HepG2 (cell line): ENCODE measurements around the gene CDKN1C. TPM values are rescaled to one million over a fixed set of nuclear protein-coding genes. Genes with fewer than 3 reads are reported as not detected.

ENCODE experiments used
- ARID3A ChIP-seq: IDR thresholded peaks from 2 replicates; pipeline ENCODE4 v1.6.1; 2012; ENCODE audit warnings: low read depth, low read length, improper control_type of control experiment
- BORCS8-MEF2B ChIP-seq: sonication (generic); formaldehyde crosslinking; IDR thresholded peaks from 2 replicates; pipeline ENCODE4 v1.8.0; 2022; ENCODE audit warnings: mild to moderate bottlenecking, missing genetic modification reagents
- CERS6 ChIP-seq: sonication (generic); formaldehyde crosslinking; IDR thresholded peaks from 2 replicates; pipeline ENCODE4 v1.5.0; 2020; ENCODE audit warnings: missing genetic modification reagents
- FOSL2 ChIP-seq: sonication (generic); formaldehyde crosslinking; IDR thresholded peaks from 2 replicates; pipeline ENCODE4 v1.4.0; 2020; ENCODE audit warnings: missing genetic modification reagents
- HNF4G ChIP-seq, 2 experiments: sonication (generic) in 1 of 2; formaldehyde crosslinking in 1 of 2; IDR thresholded peaks; 2 replicates each; pipeline versions ENCODE4 v1.4.0 to v1.6.1; 2011 to 2020; ENCODE audit warnings: borderline replicate concordance in 2 of 2, low read depth in 2 of 2, mild to moderate bottlenecking in 2 of 2, low read length in 1 of 2, missing genetic modification reagents in 1 of 2, moderate library complexity in 1 of 2
- HNRNPL ChIP-seq: fragments of 200-400 bp; formaldehyde crosslinking; IDR thresholded peaks from 2 replicates; pipeline ENCODE4 v1.6.1; 2017; ENCODE audit warnings: mild to moderate bottlenecking, low read depth, low read length
- PBX2 ChIP-seq: IDR thresholded peaks from 2 replicates; pipeline ENCODE4 v1.6.1; 2016; ENCODE audit warnings: control low read depth
- PCBP1 ChIP-seq: fragments of 200-400 bp; formaldehyde crosslinking; IDR thresholded peaks from 2 replicates; pipeline ENCODE4 v1.6.1; 2017; ENCODE audit warnings: mild to moderate bottlenecking, low read depth, low read length, borderline replicate concordance
- RARG ChIP-seq: sonication (generic); formaldehyde crosslinking; IDR thresholded peaks from 2 replicates; pipeline ENCODE4 v1.4.0; 2020; ENCODE audit warnings: low read depth, mild to moderate bottlenecking, missing genetic modification reagents
- SP1 ChIP-seq, 2 experiments: fragments of 450-650 bp in 1 of 2; sonication (generic) in 1 of 2; formaldehyde crosslinking in 1 of 2; IDR thresholded peaks; 2 replicates each; pipeline versions ENCODE4 v1.4.0 to v1.6.1; 2016 to 2020; ENCODE audit warnings: missing genetic modification reagents in 1 of 2
- ZBTB4 ChIP-seq: sonication (generic); formaldehyde crosslinking; IDR thresholded peaks from 2 replicates; pipeline ENCODE4 v1.4.0; 2020; ENCODE audit warnings: missing genetic modification reagents, mild to moderate bottlenecking, borderline replicate concordance
- ZMYM4 ChIP-seq: sonication (generic); formaldehyde crosslinking; IDR thresholded peaks from 2 replicates; pipeline ENCODE4 v1.8.1; 2023; ENCODE audit warnings: mild to moderate bottlenecking, missing genetic modification reagents
- ZNF281 ChIP-seq: sonication (generic); formaldehyde crosslinking; IDR thresholded peaks from 2 replicates; pipeline ENCODE4 v1.4.0; 2020; ENCODE audit warnings: missing genetic modification reagents, borderline replicate concordance
- ZNF282 ChIP-seq: fragments of 450-650 bp; IDR thresholded peaks from 2 replicates; pipeline ENCODE4 v1.6.1; 2018; ENCODE audit not compliant: partially characterized antibody
- ZNF547 ChIP-seq: sonication (generic); formaldehyde crosslinking; IDR thresholded peaks from 2 replicates; pipeline ENCODE4 v1.5.1; 2020; ENCODE audit warnings: mild to moderate bottlenecking, missing genetic modification reagents
- ZSCAN9 ChIP-seq: IDR thresholded peaks from 2 replicates; pipeline ENCODE4 v1.6.1; 2016; ENCODE audit warnings: borderline replicate concordance
- polyA plus RNA-seq, 8 experiments: library from polyadenylated mRNA; depleted of rRNA in 3 of 8; stranded (reverse) in 7 of 8; unstranded in 1 of 8; fragments of >200 nt; fragmentation: Illumina TruSeq in 4 of 8; extraction: Trizol in 4 of 8; gene quantifications; 2 replicates each; pipeline versions ENCODE4 v1.2.1 to v1.2.3, GENCODE V29; 2011 to 2016; ENCODE audit warnings: low read depth in 4 of 8, missing spikeins in 1 of 8, mixed read lengths in 1 of 8; ENCODE audit not compliant: insufficient read depth in 1 of 8
- total RNA-seq, 5 experiments: library from RNA; depleted of rRNA; stranded (reverse); fragments of >200 nt; fragmentation: Illumina TruSeq; extraction: Trizol; gene quantifications; 2 replicates each; pipeline ENCODE4 v1.2.3, GENCODE V29; 2016; ENCODE audit warnings: low read depth in 1 of 5

The CDKN1C gene
- total and polyA plus RNA-seq, 2 of the 13 experiments (the other 11 are each of a cell fraction or from before 2014, with no cell fraction given) = not detected

GRCh38 chr11:2901854-2902783 is 16.5 kb upstream of the CDKN1C start (continued):
- no peak for TF ChIP-seq PBX2
- TF ChIP-seq ARID3A = no peak
- peak; percentile 27 for TF ChIP-seq FOSL2 (CRISPR knock-in tag)
- TF ChIP-seq RARG (CRISPR knock-in tag) = no peak
- TF ChIP-seq ZNF281 (CRISPR knock-in tag) = peak; percentile 25; the same call in 1 of the 2 replicates
- TF ChIP-seq HNRNPL = 0 out of 2 replicates have a peak, but pooled peaks have one; percentile 19
- no peak for TF ChIP-seq ZBTB4 (CRISPR knock-in tag)
- 0 out of 2 replicates have a peak, but pooled peaks have one; percentile 13 for TF ChIP-seq HNF4G (IDR thresholded peaks at IDR 0.05; ENCODE audit: borderline replicate concordance, low read depth, low read length)
- no peak for TF ChIP-seq HNF4G (CRISPR knock-in tag; IDR thresholded peaks at IDR 0.05; ENCODE audit: borderline replicate concordance, low read depth)
- TF ChIP-seq ZNF547 (CRISPR knock-in tag) = no peak
- no peak for TF ChIP-seq CERS6 (CRISPR knock-in tag)
- TF ChIP-seq ZNF282 = no peak
- TF ChIP-seq SP1 (IDR thresholded peaks at IDR 0.05) = no peak
- TF ChIP-seq SP1 (CRISPR knock-in tag; IDR thresholded peaks at IDR 0.05) = peak; percentile 37
- peak; percentile 78; the same call in 1 of the 2 replicates for TF ChIP-seq PCBP1
- no peak; the same call in 1 of the 2 replicates for TF ChIP-seq BORCS8-MEF2B (CRISPR knock-in tag)
- TF ChIP-seq ZSCAN9 (CRISPR knock-in tag) = no peak
- 0 out of 2 replicates have a peak, but pooled peaks have one; percentile 7 for TF ChIP-seq ZMYM4 (CRISPR knock-in tag)
